ENCODE measurements around the gene C11orf65.

DNA sequence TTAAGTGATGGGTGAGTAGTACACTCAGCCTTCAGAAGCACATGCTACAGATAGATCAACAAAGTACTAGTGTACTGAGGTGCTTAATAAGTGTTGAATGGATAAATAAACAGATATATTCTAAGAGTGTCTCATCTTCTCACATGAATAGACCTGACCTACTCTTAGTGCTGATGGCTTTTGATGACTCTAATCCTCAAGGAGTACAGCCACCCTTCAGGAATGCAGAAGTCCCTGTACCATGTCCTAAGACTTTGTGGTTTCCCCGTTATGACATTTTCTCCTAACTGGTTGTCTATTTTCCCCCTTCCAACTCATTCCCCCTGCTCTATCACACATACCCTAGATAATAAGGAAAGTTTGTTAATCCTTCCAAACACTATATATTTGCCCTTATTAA is 61.6 kb downstream of the C11orf65 start:
- no peak for TF ChIP-seq EZH2 (IDR thresholded peaks at IDR 0.05; ENCODE audit: insufficient read depth, poor library complexity, severe bottlenecking)
- no peak for TF ChIP-seq EZH2phosphoT487 (IDR thresholded peaks at IDR 0.05; ENCODE audit: insufficient read depth, low read depth)

Measured in GM23248 (cell line).